NOMO-1 treated with dmso at 0.1 percent for 144 hours (cell line): Measurements from ENCODE around the gene ADGRB3.
A peak's percentile ranks its signal among the peaks of the same experiment; 100 is the strongest.
"Not testable (repeated sequence)": the region's sequence is repeated elsewhere in the genome, so short reads cannot be mapped to it uniquely, and the experiment has no call there.

ENCODE experiments used
- DNase-seq: peaks from one replicate; lab custom pipeline; 2025; ENCODE audit not compliant: unreplicated experiment; lab: John Stamatoyannopoulos, UW

The ADGRB3 gene

DNA sequence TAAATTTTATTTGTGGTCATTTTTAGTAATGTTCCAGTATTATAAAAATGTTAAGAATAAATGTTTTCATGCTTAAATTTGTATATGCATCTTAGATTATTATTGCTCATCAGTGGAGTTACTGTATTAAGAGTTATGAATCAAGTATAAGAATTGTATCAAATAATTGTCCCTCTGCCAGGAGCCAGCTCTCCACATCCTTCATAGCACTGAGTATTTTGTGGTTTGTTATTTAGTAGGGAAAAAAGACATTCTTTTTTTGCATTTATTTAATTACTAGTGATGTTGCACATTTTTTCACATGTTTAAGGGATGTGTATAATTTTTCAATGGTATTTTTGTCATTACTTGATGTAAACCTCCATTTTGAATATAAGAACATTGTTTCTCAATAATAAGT is 102.0 kb downstream of the ADGRB3 start:
- no peak for DNase-seq

- no peak for DNase-seq
Measured at GRCh38 chr6:68738039-68738438, 103.0 kb downstream of the ADGRB3 start.

DNA sequence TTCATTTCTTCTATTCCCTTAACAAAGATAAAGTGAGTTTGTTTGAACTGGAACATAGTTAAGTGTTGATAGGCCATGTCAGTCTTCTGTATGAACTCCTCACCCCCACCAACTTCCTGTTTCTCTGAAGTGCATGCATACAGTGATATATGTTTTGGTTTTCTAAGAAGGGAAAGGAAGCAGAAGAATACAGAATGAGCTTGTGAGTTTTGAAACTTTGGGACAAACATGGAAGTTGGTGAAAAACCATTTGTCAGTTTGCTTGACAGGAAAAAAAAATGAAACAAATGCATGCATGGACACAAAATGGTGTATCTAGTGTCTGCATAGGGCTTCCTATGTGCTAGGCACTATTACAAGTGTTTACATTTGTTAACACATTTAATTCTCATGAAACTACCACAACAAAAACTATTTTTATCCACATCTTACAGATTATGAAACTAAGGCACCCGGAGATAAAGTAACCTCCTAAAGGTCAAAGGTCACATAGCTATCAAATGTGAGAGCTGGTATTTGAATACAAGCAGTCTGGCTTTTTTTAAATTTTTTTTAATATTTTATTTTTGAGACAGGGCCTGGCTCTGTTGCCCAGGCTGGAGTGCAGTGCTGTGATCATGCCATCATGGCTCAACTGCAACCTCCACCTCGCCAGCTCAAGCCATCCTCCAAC is 105.9 kb downstream of the ADGRB3 start:
- peak; percentile 43 for DNase-seq

DNA sequence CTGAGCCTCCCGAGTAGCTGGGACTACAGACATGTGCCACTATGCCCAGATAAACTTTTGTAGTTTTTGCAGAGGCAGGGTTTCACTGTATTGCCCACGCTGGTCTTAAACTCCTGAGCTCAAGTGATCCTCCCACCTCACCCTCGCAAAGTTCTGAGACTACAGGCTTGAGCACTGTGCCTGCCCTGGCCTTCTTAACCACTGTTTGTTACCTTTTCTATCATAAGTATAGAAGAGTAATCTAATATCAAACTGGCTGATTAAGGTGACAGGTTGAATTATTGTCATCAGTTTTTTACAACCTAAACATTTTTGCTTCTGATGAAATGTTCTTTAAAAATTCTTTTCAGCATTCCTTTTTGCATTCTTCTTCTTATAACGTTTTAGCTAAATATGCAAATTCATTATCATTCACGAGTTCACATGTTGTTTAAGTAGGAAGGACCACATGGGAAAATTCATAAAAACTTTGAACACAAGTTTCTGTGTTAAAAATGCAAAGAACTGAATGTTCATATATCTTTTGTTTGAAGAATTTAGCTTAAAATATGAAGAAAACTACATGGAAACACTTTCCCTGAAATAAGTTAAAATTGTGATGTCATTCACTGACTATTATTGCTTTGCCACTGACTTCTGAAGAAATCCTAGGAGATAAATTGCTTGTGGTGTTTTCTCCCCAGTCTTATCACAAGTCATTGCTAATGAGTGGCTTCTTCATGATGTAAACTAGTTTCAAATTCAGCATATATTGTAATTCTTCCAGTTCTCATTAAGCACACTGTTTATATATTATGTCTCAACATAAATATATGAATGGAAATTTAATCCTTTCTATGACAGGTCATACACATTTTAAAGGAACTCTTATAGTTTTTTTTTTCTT is 106.7 kb downstream of the ADGRB3 start:
- DNase-seq, result no peak

GRCh38 chr6:68743099-68743498 is 108.0 kb downstream of the ADGRB3 start:
- DNase-seq, result no peak

DNA sequence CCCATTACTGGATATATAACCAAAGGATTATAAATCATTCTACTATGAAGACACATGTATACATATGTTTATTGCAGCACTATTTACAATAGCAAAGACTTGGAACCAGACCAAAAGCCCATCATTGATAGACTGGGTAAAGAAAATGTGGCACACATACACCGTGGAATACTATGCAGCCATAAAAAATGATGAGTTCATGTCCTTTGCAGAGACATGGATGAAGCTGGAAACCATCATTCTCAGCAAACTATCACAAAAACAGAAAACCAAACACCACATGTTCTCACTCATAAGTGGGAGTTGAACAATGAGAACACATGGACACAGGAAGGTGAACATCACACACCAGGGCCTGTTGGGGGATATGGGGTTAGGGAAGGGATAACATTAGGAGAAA is 109.3 kb downstream of the ADGRB3 start:
- not testable (repeated sequence) for DNase-seq

DNA sequence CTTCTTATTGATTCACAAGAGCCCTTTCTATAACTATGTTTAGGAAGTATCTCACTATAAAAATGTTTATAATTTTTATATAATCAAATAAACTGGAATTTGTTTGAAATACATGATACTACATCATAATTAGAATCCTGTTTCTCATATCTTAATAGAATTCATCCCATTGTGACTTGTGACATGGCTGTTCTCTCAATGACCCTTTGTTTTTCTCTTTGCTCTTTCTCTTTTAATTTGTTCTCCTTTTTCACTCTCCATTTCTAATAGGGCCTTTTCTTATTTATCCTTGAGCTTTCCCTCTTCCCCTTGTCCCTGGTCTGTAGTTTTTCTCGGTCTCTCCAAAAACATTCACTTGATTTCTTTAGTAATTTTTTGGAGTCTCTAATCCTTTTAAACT is 111.3 kb downstream of the ADGRB3 start:
- no peak for DNase-seq

DNA sequence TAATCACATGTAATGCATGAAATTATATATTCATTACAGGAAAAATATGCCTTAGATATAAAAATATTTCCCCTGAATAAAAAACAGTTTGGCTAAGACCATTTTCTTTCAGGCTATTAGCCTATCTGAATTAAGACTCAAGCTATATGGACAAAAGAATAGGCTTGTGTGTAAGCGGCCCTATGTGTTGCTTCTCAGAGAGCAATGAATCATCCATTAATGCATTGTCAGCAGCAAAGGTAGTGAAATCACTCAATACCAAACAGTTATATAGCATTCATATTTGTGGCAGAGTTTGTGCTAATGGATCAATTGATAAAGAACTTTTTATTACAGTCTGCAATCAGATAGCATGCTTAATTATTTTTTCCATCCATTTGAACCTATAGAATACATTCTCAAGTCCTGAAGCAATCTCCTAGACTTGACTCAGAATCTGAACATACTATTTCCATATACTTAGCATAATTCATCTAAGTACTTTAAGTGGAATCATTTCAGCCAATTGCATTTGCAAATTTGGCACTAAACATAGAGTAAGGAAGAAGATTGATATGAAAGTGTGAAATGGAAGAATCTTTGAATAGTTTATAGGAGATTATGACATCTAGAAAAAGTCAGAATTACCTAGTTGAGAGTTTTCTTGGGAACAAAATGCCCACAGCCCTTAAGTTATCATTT is 112.2 kb downstream of the ADGRB3 start:
- DNase-seq, result no peak

DNA sequence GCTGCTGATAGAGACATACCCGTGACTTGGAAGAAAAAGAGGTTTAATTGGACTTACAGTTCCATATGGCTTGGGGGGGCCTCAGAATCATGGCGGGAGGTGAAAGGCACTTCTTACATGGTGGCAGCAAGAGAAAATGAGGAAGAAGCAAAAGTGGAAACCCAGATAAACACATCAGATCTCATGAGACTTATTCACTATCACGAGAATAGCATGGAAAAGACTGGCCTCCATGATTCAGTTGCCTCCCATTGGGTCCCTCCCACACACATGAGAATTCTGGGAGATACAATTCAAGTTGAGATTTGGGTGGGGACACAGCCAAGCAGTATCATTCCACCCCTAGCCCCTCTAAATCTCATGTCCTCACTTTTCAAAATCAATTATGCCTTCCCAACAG is 112.8 kb downstream of the ADGRB3 start:
- not testable (repeated sequence) for DNase-seq

GRCh38 chr6:68754681-68755213 is 119.7 kb downstream of the ADGRB3 start:
- no peak for DNase-seq

GRCh38 chr6:68756454-68757375 is 121.6 kb downstream of the ADGRB3 start:
- DNase-seq, result no peak

GRCh38 chr6:68757821-68758220 is 122.7 kb downstream of the ADGRB3 start:
- no peak for DNase-seq

GRCh38 chr6:68758559-68758958 is 123.5 kb downstream of the ADGRB3 start:
- DNase-seq, result no peak

DNA sequence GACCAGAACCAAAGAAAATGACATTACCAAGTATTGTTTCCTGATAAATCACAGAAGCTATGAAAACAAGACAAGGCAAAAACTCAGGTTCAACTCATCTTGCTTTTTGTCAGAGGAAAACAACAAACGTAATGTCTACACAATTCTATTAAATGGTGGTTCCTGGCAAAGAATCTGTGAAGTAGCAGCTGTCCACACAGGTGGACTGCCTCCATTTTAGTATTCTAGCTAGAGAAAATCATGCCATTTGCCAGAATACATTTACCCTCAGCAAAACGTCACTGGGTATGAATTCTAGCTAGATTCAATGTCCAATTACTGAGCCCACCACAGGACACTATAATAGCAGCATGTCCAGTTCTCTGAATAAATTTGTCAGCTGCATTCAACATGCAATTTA is 125.4 kb downstream of the ADGRB3 start:
- no peak for DNase-seq

DNA sequence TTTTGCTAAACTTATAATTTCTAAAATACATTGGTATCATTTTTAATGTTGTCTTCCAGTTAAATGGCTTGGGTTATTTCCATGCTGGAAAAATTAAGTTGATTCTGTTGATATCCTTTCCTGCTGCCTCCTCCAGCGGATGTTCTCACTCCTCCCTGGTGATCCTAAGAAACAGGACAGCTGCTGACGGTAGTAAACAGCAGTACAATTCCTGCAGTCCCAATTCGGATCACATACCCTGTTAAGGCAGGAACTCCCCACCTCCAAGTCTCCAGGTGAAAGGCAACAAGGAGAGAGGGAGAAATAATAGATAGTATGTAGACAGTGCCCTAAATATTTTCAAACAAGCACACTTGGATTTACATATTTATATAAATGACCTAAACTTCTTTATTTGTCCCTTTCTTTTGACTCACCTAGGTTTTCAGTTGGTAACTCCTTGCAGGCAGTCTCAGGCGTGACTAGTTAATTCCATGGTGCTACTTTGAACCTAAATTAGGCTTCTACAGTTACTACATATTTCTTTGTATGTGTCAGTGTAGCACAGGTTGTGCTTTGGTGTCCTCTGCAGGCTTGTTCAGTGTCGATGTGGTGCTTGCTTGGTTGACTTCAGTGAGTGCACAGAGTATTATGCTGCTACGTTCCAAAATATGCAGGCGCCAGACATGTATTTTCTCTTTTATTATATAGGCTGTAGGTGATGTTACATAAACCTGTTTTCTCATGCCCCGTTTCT is 126.0 kb downstream of the ADGRB3 start:
- DNase-seq, result no peak

DNA sequence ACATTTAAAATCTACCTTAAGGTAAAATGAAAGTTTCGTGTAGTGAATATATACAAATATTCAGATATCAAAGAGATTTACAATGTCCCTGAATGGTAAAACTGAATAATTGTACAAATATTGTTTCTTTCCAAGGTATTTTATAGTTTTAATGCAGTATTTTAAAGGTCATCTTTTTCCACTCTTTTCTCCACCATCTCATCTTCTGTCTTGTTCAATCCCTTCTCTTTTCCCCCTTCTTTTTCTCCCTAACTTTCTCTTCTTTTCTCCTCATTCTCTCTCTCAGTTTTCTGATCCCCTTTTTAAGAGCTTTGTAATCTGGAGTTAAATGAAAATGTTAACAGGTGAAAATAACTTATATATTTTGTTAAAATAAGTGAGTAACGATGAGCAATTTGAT is 126.9 kb downstream of the ADGRB3 start:
- no peak for DNase-seq

DNA sequence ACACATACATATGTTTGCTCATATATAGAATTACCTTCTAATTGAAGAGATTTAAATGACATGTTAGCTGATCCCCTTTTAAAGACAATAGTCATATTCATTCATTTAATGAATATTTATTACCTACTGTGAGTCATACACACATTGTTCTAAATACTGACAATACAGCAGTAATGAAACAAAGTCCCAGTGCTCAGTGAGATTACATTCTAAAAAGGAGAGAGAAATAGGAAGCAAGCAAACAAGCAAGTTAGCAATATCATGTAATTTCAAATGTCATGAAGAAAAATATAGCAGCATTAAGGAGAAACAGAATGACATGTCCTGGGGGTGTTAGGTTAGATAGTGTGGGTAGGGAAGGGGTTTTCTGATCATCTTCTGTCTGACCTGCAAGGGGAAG is 136.3 kb downstream of the ADGRB3 start:
- no peak for DNase-seq

DNA sequence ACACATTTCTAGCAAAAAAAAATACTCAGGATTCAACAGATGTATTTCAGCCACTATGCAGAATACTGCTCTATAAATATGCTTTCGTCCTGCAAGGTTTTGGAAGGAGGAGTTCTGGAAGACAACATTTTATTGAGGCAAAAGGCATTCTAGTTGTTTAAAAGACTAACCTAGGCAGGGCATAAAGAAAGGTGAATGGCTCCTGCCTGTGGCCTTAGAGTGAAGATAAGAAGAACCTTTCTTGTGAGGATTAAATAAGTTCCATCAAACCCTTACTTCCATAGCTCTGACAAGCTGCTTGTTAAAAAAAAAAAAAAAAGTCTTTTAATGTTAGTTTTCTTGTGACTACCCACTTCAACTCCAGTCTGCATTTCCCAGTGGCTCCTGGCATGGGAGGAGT is 139.8 kb downstream of the ADGRB3 start:
- DNase-seq, result no peak

DNA sequence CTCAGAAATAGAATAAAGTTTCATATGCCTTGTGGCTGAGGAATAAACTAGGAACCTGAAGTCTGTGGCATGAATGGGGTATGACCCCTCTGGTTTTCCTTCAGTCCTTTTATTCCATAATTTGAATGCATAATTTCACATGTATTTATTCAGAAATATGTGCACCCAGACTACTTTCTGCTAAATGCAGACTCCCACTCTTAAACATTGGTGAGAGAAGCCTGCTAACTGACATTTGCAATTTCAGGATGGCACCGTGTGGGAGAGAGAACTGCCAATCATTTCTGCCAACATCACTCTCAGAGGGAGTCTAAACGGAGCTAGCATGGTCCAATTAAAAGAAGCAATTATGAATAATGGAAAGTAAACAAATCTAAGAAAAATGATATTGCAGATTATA is 141.3 kb downstream of the ADGRB3 start:
- no peak for DNase-seq

- DNase-seq, result no peak
Measured at GRCh38 chr6:68777956-68778355, 142.9 kb downstream of the ADGRB3 start.
